ENCODE results near the gene NUP160. TPM values are rescaled to one million over a fixed set of nuclear protein-coding genes. Genes with fewer than 3 reads are reported as not detected.
"Not testable (repeated sequence)": the region's sequence is repeated elsewhere in the genome, so short reads cannot be mapped to it uniquely, and the experiment has no call there.

NUP160 gene
- total RNA-seq, 1 donor from 2014 or later, result 88.2 TPM

GRCh38 chr11:47800759-47801158 is 47.4 kb downstream of the NUP160 start:
- no peak overlapping the region for H3K27ac Mint-ChIP-seq
- no peak overlapping the region for H3K4me2 ChIP-seq
- H3K27me3 Mint-ChIP-seq (ENCODE audit: insufficient read depth, low read depth), result no peaks in the 10 kb centered on the region
- no peak for DNase-seq (ENCODE audit: low spot score)
- H3K9me3 Mint-ChIP-seq, result no peaks in the 10 kb centered on the region
- H3F3A ChIP-seq (ENCODE audit: low read depth), result no peaks in the 10 kb centered on the region
- peaks cover 19% of the 10 kb centered on the region for H3K36me3 Mint-ChIP-seq
- no peaks in the 10 kb centered on the region for H3K27me3 ChIP-seq
- H3K4me1 Mint-ChIP-seq, result no peaks in the 10 kb centered on the region
- H3K4me1 ChIP-seq, result no peaks in the 10 kb centered on the region
- H3K9ac ChIP-seq, result no peak overlapping the region
- H3K27ac ChIP-seq, result no peak overlapping the region
- H3K4me3 Mint-ChIP-seq, result no peak overlapping the region
- no peak overlapping the region for H2AFZ ChIP-seq (replicated peaks)
- H3K36me3 ChIP-seq, result peaks cover 32% of the 10 kb centered on the region
- no peaks in the 10 kb centered on the region for H3K9me3 ChIP-seq (ENCODE audit: low read depth)
- TF ChIP-seq CTCF (IDR thresholded peaks at IDR 0.05), result no peak
- no peak for TF ChIP-seq EZH2phosphoT487 (IDR thresholded peaks at IDR 0.05)
- TF ChIP-seq EZH2 (IDR thresholded peaks at IDR 0.05), result no peak
- H4K20me1 ChIP-seq (ENCODE audit: low read depth), result no peaks in the 10 kb centered on the region
- no peak overlapping the region for H3K4me3 ChIP-seq
- no peaks in the 10 kb centered on the region for H3K79me2 ChIP-seq (ENCODE audit: low read depth)

- H3K36me3 Mint-ChIP-seq, result peaks cover 22% of the 10 kb centered on the region
- no peak overlapping the region for H3K4me3 Mint-ChIP-seq
These were observed 50.5 kb downstream of the NUP160 start for GRCh38 chr11:47797633-47798032.

GRCh38 chr11:47791774-47792430 is 56.2 kb downstream of the NUP160 start:
- no peaks in the 10 kb centered on the region for H3K27me3 Mint-ChIP-seq (ENCODE audit: insufficient read depth, low read depth)
- no peaks in the 10 kb centered on the region for H3K9me3 Mint-ChIP-seq
- H2AFZ ChIP-seq (replicated peaks), result no peak overlapping the region
- no peak overlapping the region for H3K27ac Mint-ChIP-seq
- H3K4me3 ChIP-seq, result no peak overlapping the region
- H3K9me3 ChIP-seq (ENCODE audit: low read depth), result no peaks in the 10 kb centered on the region
- H3K4me1 Mint-ChIP-seq, result no peaks in the 10 kb centered on the region
- peaks cover 27% of the 10 kb centered on the region for H3K36me3 Mint-ChIP-seq
- no peaks in the 10 kb centered on the region for H4K20me1 ChIP-seq (ENCODE audit: low read depth)
- DNase-seq (ENCODE audit: low spot score), result no peak
- no peak overlapping the region for H3K9ac ChIP-seq
- no peak overlapping the region for H3K4me2 ChIP-seq
- no peaks in the 10 kb centered on the region for H3F3A ChIP-seq (ENCODE audit: low read depth)
- H3K79me2 ChIP-seq (ENCODE audit: low read depth), result no peaks in the 10 kb centered on the region
- no peaks in the 10 kb centered on the region for H3K27me3 ChIP-seq
- TF ChIP-seq CTCF (IDR thresholded peaks at IDR 0.05), result no peak
- TF ChIP-seq EZH2 (IDR thresholded peaks at IDR 0.05), result no peak
- no peak for TF ChIP-seq EZH2phosphoT487 (IDR thresholded peaks at IDR 0.05)
- no peak overlapping the region for H3K27ac ChIP-seq
- H3K4me3 Mint-ChIP-seq, result no peak overlapping the region
- no peaks in the 10 kb centered on the region for H3K4me1 ChIP-seq
- peaks cover 17% of the 10 kb centered on the region for H3K36me3 ChIP-seq

More at GRCh38 chr11:47797633-47798032, 50.5 kb downstream of the NUP160 start:
- Histone ChIP-seq H3K9me3 (ENCODE audit: low read depth) (no peaks in the 10 kb centered on the region), H3K9ac (no peak overlapping the region), H3F3A (ENCODE audit: low read depth) (no peaks in the 10 kb centered on the region), H2AFZ (replicated peaks) (no peak overlapping the region), H3K27ac (no peak overlapping the region), H3K79me2 (ENCODE audit: low read depth) (no peaks in the 10 kb centered on the region), H3K4me2 (no peak overlapping the region), H3K4me1 (no peaks in the 10 kb centered on the region), H3K36me3 (peaks cover 33% of the 10 kb centered on the region), H4K20me1 (ENCODE audit: low read depth) (no peaks in the 10 kb centered on the region), H3K4me3 (no peak overlapping the region), H3K27me3 (no peaks in the 10 kb centered on the region)
- TF ChIP-seq EZH2phosphoT487 (IDR thresholded peaks at IDR 0.05), result no peak
- DNase-seq (ENCODE audit: low spot score), result no peak
- Mint-ChIP-seq H3K4me1 (no peaks in the 10 kb centered on the region), H3K27me3 (ENCODE audit: insufficient read depth, low read depth) (no peaks in the 10 kb centered on the region), H3K27ac (no peak overlapping the region), H3K9me3 (no peaks in the 10 kb centered on the region)

GRCh38 chr11:47790017-47790416 is 58.1 kb downstream of the NUP160 start:
- not testable (repeated sequence) for H3K9me3 ChIP-seq (ENCODE audit: low read depth); H3K27ac Mint-ChIP-seq; H3K79me2 ChIP-seq (ENCODE audit: low read depth); DNase-seq (ENCODE audit: low spot score); H2AFZ ChIP-seq (replicated peaks); H3F3A ChIP-seq (ENCODE audit: low read depth); H3K27me3 Mint-ChIP-seq (ENCODE audit: insufficient read depth, low read depth); H3K9ac ChIP-seq; H3K9me3 Mint-ChIP-seq; H3K4me1 ChIP-seq; H3K4me2 ChIP-seq; H4K20me1 ChIP-seq (ENCODE audit: low read depth); H3K4me1 Mint-ChIP-seq; H3K27ac ChIP-seq; H3K27me3 ChIP-seq; H3K4me3 Mint-ChIP-seq; H3K4me3 ChIP-seq
- peaks cover 20% of the 10 kb centered on the region for H3K36me3 ChIP-seq
- H3K36me3 Mint-ChIP-seq, result peaks cover 35% of the 10 kb centered on the region
